Mesenchymal stem cell (in vitro differentiated cells and primary cell): ENCODE results near the gene PRMT3.

Experiments
- DNase-seq: peaks from one replicate; pipeline ENCODE4 v3.0.0-alpha.2; 2013
- H2AFZ ChIP-seq: one replicate; pipeline ENCODE4 v1.6.1; 2013; ENCODE audit warnings: low read depth, mild to moderate bottlenecking, control low read depth, inconsistent platforms, low read length, moderate library complexity
- H2AK5ac ChIP-seq: 2 replicates; pipeline ENCODE4 v1.6.1; 2013; ENCODE audit warnings: low read length, moderate library complexity, mild to moderate bottlenecking, inconsistent platforms; ENCODE audit not compliant: severe bottlenecking
- H2BK120ac ChIP-seq: one replicate; pipeline ENCODE4 v1.6.1; 2013; ENCODE audit warnings: low read depth, mild to moderate bottlenecking, inconsistent platforms, low read length, moderate library complexity
- H2BK12ac ChIP-seq, 2 experiments: one replicate each; pipeline ENCODE4 v1.6.1; 2013; ENCODE audit warnings: inconsistent platforms in 2 of 2, low read length in 2 of 2, mild to moderate bottlenecking in 2 of 2, moderate library complexity in 2 of 2, control low read depth in 1 of 2
- H2BK15ac ChIP-seq: one replicate; pipeline ENCODE4 v1.6.1; 2013; ENCODE audit warnings: mild to moderate bottlenecking, low read depth, inconsistent platforms; ENCODE audit not compliant: poor library complexity, severe bottlenecking
- H2BK5ac ChIP-seq: 2 replicates; pipeline ENCODE4 v1.6.1; 2013; ENCODE audit warnings: low read depth, mild to moderate bottlenecking, low read length, control low read depth, inconsistent platforms; ENCODE audit not compliant: poor library complexity, severe bottlenecking
- H3K14ac ChIP-seq, 2 experiments: one replicate each; pipeline ENCODE4 v1.6.1; 2013; ENCODE audit warnings: inconsistent platforms in 2 of 2, low read length in 2 of 2, control low read depth in 1 of 2, mild to moderate bottlenecking in 1 of 2, moderate library complexity in 1 of 2
- H3K18ac ChIP-seq, 2 experiments: one replicate each; pipeline ENCODE4 v1.6.1; 2013; ENCODE audit warnings: inconsistent platforms in 2 of 2, low read length in 2 of 2, control low read depth in 1 of 2, low read depth in 1 of 2, mild to moderate bottlenecking in 1 of 2
- H3K23ac ChIP-seq, 2 experiments: one replicate each; pipeline ENCODE4 v1.6.1; 2013; ENCODE audit warnings: inconsistent platforms in 2 of 2, low read length in 2 of 2, mild to moderate bottlenecking in 2 of 2, moderate library complexity in 2 of 2, control low read depth in 1 of 2
- H3K27ac ChIP-seq: 2 replicates; pipeline ENCODE4 v1.5.1; 2013; ENCODE audit warnings: mild to moderate bottlenecking, moderate library complexity, low read length, control low read depth, inconsistent platforms; ENCODE audit not compliant: poor library complexity, severe bottlenecking
- H3K27me3 ChIP-seq, 2 experiments: 2 replicates each; pipeline versions ENCODE4 v1.6.1 to v1.7.0; 2013; ENCODE audit warnings: low read length in 2 of 2, mild to moderate bottlenecking in 2 of 2, moderate library complexity in 2 of 2, control low read depth in 1 of 2, inconsistent platforms in 1 of 2; ENCODE audit not compliant: control insufficient read depth in 1 of 2, insufficient read depth in 1 of 2
- H3K36me3 ChIP-seq, 2 experiments: 2 replicates each; pipeline versions ENCODE4 v1.6.1 to v1.7.0; 2013; ENCODE audit warnings: low read length in 2 of 2, control low read depth in 1 of 2, inconsistent platforms in 1 of 2, low read depth in 1 of 2, mild to moderate bottlenecking in 1 of 2; ENCODE audit not compliant: insufficient read depth in 2 of 2, control insufficient read depth in 1 of 2
- H3K4ac ChIP-seq, 2 experiments: one replicate each; pipeline ENCODE4 v1.6.1; 2013; ENCODE audit warnings: inconsistent platforms in 2 of 2, low read length in 2 of 2, mild to moderate bottlenecking in 2 of 2, moderate library complexity in 2 of 2, control low read depth in 1 of 2, low read depth in 1 of 2
- H3K4me1 ChIP-seq: 2 replicates; pipeline ENCODE4 v1.6.1; 2013; ENCODE audit warnings: low read depth, low read length, control low read depth; ENCODE audit not compliant: control insufficient read depth, insufficient read depth
- H3K4me2 ChIP-seq: 2 replicates; pipeline ENCODE4 v1.6.1; 2013; ENCODE audit warnings: low read length, mild to moderate bottlenecking, inconsistent platforms; ENCODE audit not compliant: poor library complexity, severe bottlenecking
- H3K4me3 ChIP-seq, 2 experiments: 2 replicates each; pipeline versions ENCODE4 v1.5.1 to v1.7.0; 2013; ENCODE audit warnings: low read length in 2 of 2, mild to moderate bottlenecking in 2 of 2, control low read depth in 1 of 2, low read depth in 1 of 2; ENCODE audit not compliant: insufficient read depth in 1 of 2
- H3K79me1 ChIP-seq: replicated peaks from 2 replicates; pipeline ENCODE4 v1.6.1; 2013; ENCODE audit warnings: mild to moderate bottlenecking, control low read depth, low read length, inconsistent platforms; ENCODE audit not compliant: poor library complexity, severe bottlenecking
- H3K9ac ChIP-seq: 2 replicates; pipeline ENCODE4 v1.7.0; 2013; ENCODE audit warnings: mild to moderate bottlenecking, low read length, moderate library complexity
- H3K9me3 ChIP-seq: 2 replicates; pipeline ENCODE4 v1.7.0; 2013; ENCODE audit warnings: mild to moderate bottlenecking, low read length; ENCODE audit not compliant: control insufficient read depth
- H4K8ac ChIP-seq: one replicate; pipeline ENCODE4 v1.6.1; 2013; ENCODE audit warnings: inconsistent platforms, mild to moderate bottlenecking, low read length, moderate library complexity
- H4K91ac ChIP-seq: one replicate; pipeline ENCODE4 v1.6.1; 2013; ENCODE audit warnings: mild to moderate bottlenecking, low read length, inconsistent platforms
- WGBS: methylation state at CpG from one replicate; pipeline ENCODE4 v1.1.7; 2013; ENCODE audit warnings: mixed read lengths; 5-methylcytosine and 5-hydroxymethylcytosine counted together

PRMT3 gene

GRCh38 chr11:20372081-20372626, 15.4 kb upstream of the PRMT3 start:
- no peaks in the 10 kb centered on the region for H3K9me3 ChIP-seq
- H2AK5ac ChIP-seq, result no peak overlapping the region
- peaks cover 11% of the 10 kb centered on the region for H3K79me1 ChIP-seq
- H3K36me3 ChIP-seq, result peaks cover 0 to 65% of the 10 kb centered on the region in 2 experiments
- H3K23ac ChIP-seq, result no peak overlapping the region
- H2AFZ ChIP-seq, result no peak overlapping the region
- no peak overlapping the region for H3K9ac ChIP-seq
- 54% methylated on average over 5 of the region's 5 CpGs for WGBS
- H2BK15ac ChIP-seq, result no peak overlapping the region
- no peak overlapping the region for H4K8ac ChIP-seq
- H2BK12ac ChIP-seq, result no peak overlapping the region
- DNase-seq, result no peak
- H3K27me3 ChIP-seq, result no peaks in the 10 kb centered on the region
- H2BK120ac ChIP-seq, result no peak overlapping the region
- no peak overlapping the region for H3K4ac ChIP-seq
- H3K14ac ChIP-seq, result no peak overlapping the region
- H3K4me1 ChIP-seq, result peaks cover 2% of the 10 kb centered on the region
- H3K18ac ChIP-seq, result no peak overlapping the region
- no peak overlapping the region for H3K4me3 ChIP-seq
- no peak overlapping the region for H4K91ac ChIP-seq
- no peak overlapping the region for H2BK5ac ChIP-seq
- no peak overlapping the region for H3K4me2 ChIP-seq
- H3K27ac ChIP-seq, result no peak overlapping the region

GRCh38 chr11:20373147-20373546, 14.4 kb upstream of the PRMT3 start:
- Histone ChIP-seq H2BK12ac (no peak overlapping the region), H3K79me1 (peaks cover 11% of the 10 kb centered on the region), H2AK5ac (no peak overlapping the region), H2BK15ac (no peak overlapping the region), H3K9ac (no peak overlapping the region), H2BK120ac (no peak overlapping the region), H3K9me3 (no peaks in the 10 kb centered on the region), H3K4me1 (peaks cover 2% of the 10 kb centered on the region), H4K8ac (no peak overlapping the region), H3K4me3 (no peak overlapping the region), H2BK5ac (no peak overlapping the region), H3K4ac (no peak overlapping the region), H3K4me2 (no peak overlapping the region), H3K23ac (no peak overlapping the region), H4K91ac (no peak overlapping the region), H3K14ac (no peak overlapping the region), H3K27me3 (no peaks in the 10 kb centered on the region), H3K27ac (no peak overlapping the region), H3K36me3 (peaks cover 0 to 74% of the 10 kb centered on the region in 2 experiments), H2AFZ (no peak overlapping the region), H3K18ac (no peak overlapping the region)
- DNase-seq, result no peak
- 97% methylated on average over 6 of the region's 13 CpGs for WGBS

- H3K4me3 ChIP-seq, result no peak overlapping the region
- H4K91ac ChIP-seq, result no peak overlapping the region
- no peak overlapping the region for H3K23ac ChIP-seq
- H2AFZ ChIP-seq, result no peak overlapping the region
- no peak overlapping the region for H2BK12ac ChIP-seq
- H2BK5ac ChIP-seq, result no peak overlapping the region
- H3K9me3 ChIP-seq, result no peaks in the 10 kb centered on the region
- H2BK15ac ChIP-seq, result no peak overlapping the region
- no peak overlapping the region for H3K14ac ChIP-seq
- H3K4me2 ChIP-seq, result no peak overlapping the region
- no peak overlapping the region for H3K4ac ChIP-seq
- peaks cover 2 to 74% of the 10 kb centered on the region in 2 experiments for H3K36me3 ChIP-seq
- no peak overlapping the region for H3K18ac ChIP-seq
- H3K27ac ChIP-seq, result no peak overlapping the region
- peaks cover 11% of the 10 kb centered on the region for H3K79me1 ChIP-seq
- no peaks in the 10 kb centered on the region for H3K27me3 ChIP-seq
- no peak overlapping the region for H4K8ac ChIP-seq
- no peaks in the 10 kb centered on the region for H3K4me1 ChIP-seq
- WGBS, result 92% methylated on average over 2 of the region's 3 CpGs
- no peak for DNase-seq
- H2BK120ac ChIP-seq, result no peak overlapping the region
- H3K9ac ChIP-seq, result no peak overlapping the region
- no peak overlapping the region for H2AK5ac ChIP-seq
These were observed 13.8 kb upstream of the PRMT3 start for GRCh38 chr11:20373568-20374209.

GRCh38 chr11:20374741-20375300, 12.7 kb upstream of the PRMT3 start:
- H3K4me2 ChIP-seq, result no peak overlapping the region
- peaks cover 5 to 75% of the 10 kb centered on the region in 2 experiments for H3K36me3 ChIP-seq
- no peak overlapping the region for H3K27ac ChIP-seq
- no peaks in the 10 kb centered on the region for H3K4me1 ChIP-seq
- H3K18ac ChIP-seq, result no peak overlapping the region
- no peak overlapping the region for H4K8ac ChIP-seq
- no peak overlapping the region for H2AFZ ChIP-seq
- H2BK5ac ChIP-seq, result no peak overlapping the region
- H3K14ac ChIP-seq, result no peak overlapping the region
- H3K9me3 ChIP-seq, result no peaks in the 10 kb centered on the region
- H2BK15ac ChIP-seq, result no peak overlapping the region
- H3K27me3 ChIP-seq, result no peaks in the 10 kb centered on the region
- H3K4ac ChIP-seq, result no peak overlapping the region
- no peak overlapping the region for H4K91ac ChIP-seq
- H2AK5ac ChIP-seq, result no peak overlapping the region
- H3K79me1 ChIP-seq, result peaks cover 7% of the 10 kb centered on the region
- H2BK120ac ChIP-seq, result no peak overlapping the region
- 92% methylated on average over 7 of the region's 9 CpGs for WGBS
- H3K4me3 ChIP-seq, result no peak overlapping the region
- no peak overlapping the region for H3K23ac ChIP-seq
- H3K9ac ChIP-seq, result no peak overlapping the region
- DNase-seq, result no peak
- H2BK12ac ChIP-seq, result no peak overlapping the region
